ENCODE results near the gene KLHL29. TPM values are rescaled to one million over a fixed set of nuclear protein-coding genes. Genes with fewer than 3 reads are reported as not detected.

The KLHL29 gene
- total and polyA plus RNA-seq, 2 donors (not counting 1 experiment from before 2014, with no cell fraction given), result 1.3 to 3.4 TPM

DNA sequence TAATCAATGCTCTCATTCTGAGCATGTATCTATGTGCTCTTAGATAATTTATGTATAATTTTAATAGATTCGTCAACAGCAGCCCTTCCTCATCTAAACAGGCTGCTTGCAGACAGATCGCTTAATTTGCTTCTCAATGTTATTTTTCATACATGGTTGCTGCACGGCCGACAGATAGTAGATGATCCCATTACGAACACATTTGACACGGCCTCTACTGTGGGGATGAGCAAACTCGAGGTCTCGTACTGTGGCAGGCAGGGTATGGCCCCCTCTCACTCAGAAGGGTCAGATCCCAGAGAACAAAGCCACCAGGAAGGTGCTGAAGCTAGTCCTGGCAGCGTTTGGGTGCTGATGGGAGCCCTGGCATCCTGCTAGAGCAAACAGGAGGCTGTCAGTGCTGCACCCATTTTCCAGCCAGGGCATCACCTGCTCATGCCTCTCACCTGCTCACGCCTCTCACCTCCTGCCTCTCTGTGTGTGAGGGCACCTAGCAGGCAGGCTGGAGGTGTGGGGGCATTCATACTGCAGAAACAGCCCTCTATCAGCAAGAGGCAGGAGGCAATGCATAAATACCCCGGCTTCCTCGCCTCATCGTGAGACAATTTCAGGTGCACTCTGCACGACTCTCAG lies 80.0 kb downstream of the KLHL29 start:
- H3K4me2 ChIP-seq (replicated peaks; ENCODE audit: low read depth, low read length, poor library complexity, severe bottlenecking), result no peak overlapping the region
- POLR2A ChIA-PET, result no interaction called here
- no peaks in the 10 kb centered on the region for H3K4me1 ChIP-seq (ENCODE audit: control insufficient read depth in 2 of 2, insufficient read depth in 2 of 2, low read length in 2 of 2)
- H3K4me3 Mint-ChIP-seq, result no peak overlapping the region
- H3K27ac ChIP-seq (ENCODE audit: low read length in 2 of 2), result no peak overlapping the region
- peaks cover 0 to 5% (median 0%) of the 10 kb centered on the region in 4 experiments for H3K27me3 ChIP-seq (replicated peaks in 1 of 4; ENCODE audit: control extremely low read depth in 1 of 4, control insufficient read depth in 3 of 4, insufficient read depth in 4 of 4, low read length in 3 of 4)
- 85% methylated on average over 14 of the region's 14 CpGs for WGBS (ENCODE audit: insufficient coverage)
- no peak for ATAC-seq (ENCODE audit: low read depth)
- H3K27me3 Mint-ChIP-seq, result peaks cover 15% of the 10 kb centered on the region
- no peaks in the 10 kb centered on the region for H3K79me2 ChIP-seq (ENCODE audit: control insufficient read depth, insufficient read depth, low read length)
- peaks cover 2% of the 10 kb centered on the region for H3K4me1 Mint-ChIP-seq
- H3K9ac ChIP-seq (ENCODE audit: low read length), result no peak overlapping the region
- H4K20me1 ChIP-seq (ENCODE audit: control insufficient read depth, insufficient read depth, low read length, poor library complexity, severe bottlenecking), result no peaks in the 10 kb centered on the region
- H2AFZ ChIP-seq (ENCODE audit: insufficient read depth, low read depth, low read length, poor library complexity, severe bottlenecking), result no peak overlapping the region
- H3K9me3 ChIP-seq (ENCODE audit: control extremely low read depth in 1 of 3, control insufficient read depth in 2 of 3, insufficient read depth in 1 of 3, low read length in 2 of 3), result no peaks in the 10 kb centered on the region
- intact Hi-C loops (cut with micrococcal nuclease), result no loop called here
- no peak for DNase-seq
- H3K27ac Mint-ChIP-seq, result no peak overlapping the region
- no peak overlapping the region for H3K4me3 ChIP-seq (ENCODE audit: control extremely low read depth in 1 of 5, extremely low read depth in 1 of 5, insufficient read depth in 1 of 5, low read depth in 2 of 5, low read length in 4 of 5)
- H3K9me3 Mint-ChIP-seq (ENCODE audit: insufficient read depth), result no peaks in the 10 kb centered on the region
- H3K36me3 ChIP-seq (replicated peaks in 1 of 2; ENCODE audit: control extremely low read depth in 1 of 2, control insufficient read depth in 1 of 2, extremely low read depth in 1 of 2, insufficient read depth in 2 of 2, low read length in 1 of 2), result no peaks in the 10 kb centered on the region
- no peak for TF ChIP-seq EZH2 (IDR thresholded peaks at IDR 0.05; ENCODE audit: borderline replicate concordance, insufficient read depth, low read depth, low read length, poor library complexity, severe bottlenecking)
- TF ChIP-seq, protein P1, sequence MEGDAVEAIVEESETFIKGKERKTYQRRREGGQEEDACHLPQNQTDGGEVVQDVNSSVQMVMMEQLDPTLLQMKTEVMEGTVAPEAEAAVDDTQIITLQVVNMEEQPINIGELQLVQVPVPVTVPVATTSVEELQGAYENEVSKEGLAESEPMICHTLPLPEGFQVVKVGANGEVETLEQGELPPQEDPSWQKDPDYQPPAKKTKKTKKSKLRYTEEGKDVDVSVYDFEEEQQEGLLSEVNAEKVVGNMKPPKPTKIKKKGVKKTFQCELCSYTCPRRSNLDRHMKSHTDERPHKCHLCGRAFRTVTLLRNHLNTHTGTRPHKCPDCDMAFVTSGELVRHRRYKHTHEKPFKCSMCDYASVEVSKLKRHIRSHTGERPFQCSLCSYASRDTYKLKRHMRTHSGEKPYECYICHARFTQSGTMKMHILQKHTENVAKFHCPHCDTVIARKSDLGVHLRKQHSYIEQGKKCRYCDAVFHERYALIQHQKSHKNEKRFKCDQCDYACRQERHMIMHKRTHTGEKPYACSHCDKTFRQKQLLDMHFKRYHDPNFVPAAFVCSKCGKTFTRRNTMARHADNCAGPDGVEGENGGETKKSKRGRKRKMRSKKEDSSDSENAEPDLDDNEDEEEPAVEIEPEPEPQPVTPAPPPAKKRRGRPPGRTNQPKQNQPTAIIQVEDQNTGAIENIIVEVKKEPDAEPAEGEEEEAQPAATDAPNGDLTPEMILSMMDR (IDR thresholded peaks at IDR 0.05), result no peak
- CTCF ChIA-PET, result no interaction called here

DNA sequence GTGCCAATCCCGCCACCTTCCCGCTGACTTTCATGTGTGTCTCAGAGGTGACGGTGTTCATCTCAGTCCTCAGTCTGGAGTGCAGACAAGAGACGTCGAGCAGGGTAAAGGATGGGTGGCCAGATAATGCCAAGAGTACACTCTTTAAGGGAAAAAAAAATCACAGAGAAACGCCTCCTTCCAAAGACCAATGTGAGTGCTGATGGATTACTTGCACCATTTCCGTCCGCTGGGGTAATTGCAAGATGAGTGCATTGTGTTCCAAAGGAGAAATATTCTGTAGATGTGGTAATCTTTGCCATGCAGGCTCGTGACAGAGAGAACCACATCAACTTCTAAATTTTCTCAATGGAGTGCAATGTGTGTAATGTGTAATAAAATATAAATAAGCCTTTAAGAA lies 81.0 kb downstream of the KLHL29 start:
- Mint-ChIP-seq H3K27me3 (peaks cover 15% of the 10 kb centered on the region), H3K27ac (no peak overlapping the region), H3K9me3 (ENCODE audit: insufficient read depth) (no peaks in the 10 kb centered on the region), H3K4me1 (peaks cover 2% of the 10 kb centered on the region), H3K4me3 (no peak overlapping the region)
- Histone ChIP-seq H3K27me3 (replicated peaks in 1 of 4; ENCODE audit: control extremely low read depth in 1 of 4, control insufficient read depth in 3 of 4, insufficient read depth in 4 of 4, low read length in 3 of 4) (peaks cover 0 to 6% (median 0%) of the 10 kb centered on the region in 4 experiments), H3K27ac (ENCODE audit: low read length in 2 of 2) (no peak overlapping the region), H3K9me3 (ENCODE audit: control extremely low read depth in 1 of 3, control insufficient read depth in 2 of 3, insufficient read depth in 1 of 3, low read length in 2 of 3) (no peaks in the 10 kb centered on the region), H3K36me3 (replicated peaks in 1 of 2; ENCODE audit: control extremely low read depth in 1 of 2, control insufficient read depth in 1 of 2, extremely low read depth in 1 of 2, insufficient read depth in 2 of 2, low read length in 1 of 2) (no peaks in the 10 kb centered on the region), H3K4me1 (ENCODE audit: control insufficient read depth in 2 of 2, insufficient read depth in 2 of 2, low read length in 2 of 2) (no peaks in the 10 kb centered on the region), H3K9ac (ENCODE audit: low read length) (no peak overlapping the region), H3K79me2 (ENCODE audit: control insufficient read depth, insufficient read depth, low read length) (no peaks in the 10 kb centered on the region), H3K4me2 (replicated peaks; ENCODE audit: low read depth, low read length, poor library complexity, severe bottlenecking) (no peak overlapping the region), H3K4me3 (ENCODE audit: control extremely low read depth in 1 of 5, extremely low read depth in 1 of 5, insufficient read depth in 1 of 5, low read depth in 2 of 5, low read length in 4 of 5) (no peak overlapping the region), H2AFZ (ENCODE audit: insufficient read depth, low read depth, low read length, poor library complexity, severe bottlenecking) (no peak overlapping the region), H4K20me1 (ENCODE audit: control insufficient read depth, insufficient read depth, low read length, poor library complexity, severe bottlenecking) (no peaks in the 10 kb centered on the region)
- CTCF ChIA-PET, result no interaction called here
- WGBS (ENCODE audit: insufficient coverage), result 89% methylated on average over 5 of the region's 9 CpGs
- ATAC-seq (ENCODE audit: low read depth) (no peak), DNase-seq (no peak)
- intact Hi-C loops (cut with micrococcal nuclease), result no loop called here
- no peak for TF ChIP-seq EZH2 (IDR thresholded peaks at IDR 0.05; ENCODE audit: borderline replicate concordance, insufficient read depth, low read depth, low read length, poor library complexity, severe bottlenecking)
- TF ChIP-seq, protein P1 (IDR thresholded peaks at IDR 0.05), result no peak
- POLR2A ChIA-PET, result no interaction called here

Measured in B cell (primary cell).